Measurements from ENCODE around the gene TMCO4. TPM values are rescaled to one million over a fixed set of nuclear protein-coding genes. Genes with fewer than 3 reads are reported as not detected.
"Not testable (repeated sequence)": the region's sequence is repeated elsewhere in the genome, so short reads cannot be mapped to it uniquely, and the experiment has no call there.

Gene TMCO4
- total RNA-seq, 1 donor from 2014 or later, result 11.4 TPM

- no peak for DNase-seq (ENCODE audit: extremely low read depth, low read depth, low spot score)
Observed at GRCh38 chr1:19814244-19814661, 14.5 kb upstream of the TMCO4 start.

- no peak for DNase-seq (ENCODE audit: extremely low read depth, low read depth, low spot score)
Observed at GRCh38 chr1:19813643-19813960, 13.9 kb upstream of the TMCO4 start.

- no peak for DNase-seq (ENCODE audit: extremely low read depth, low read depth, low spot score)
Observed at GRCh38 chr1:19812875-19813642, 13.3 kb upstream of the TMCO4 start.

GRCh38 chr1:19811206-19811851, 11.6 kb upstream of the TMCO4 start:
- no peak for DNase-seq (ENCODE audit: extremely low read depth, low read depth, low spot score)

- no peak for DNase-seq (ENCODE audit: extremely low read depth, low read depth, low spot score)
Observed at GRCh38 chr1:19809044-19809750, 9.5 kb upstream of the TMCO4 start.

- no peak for DNase-seq (ENCODE audit: extremely low read depth, low read depth, low spot score)
Observed at GRCh38 chr1:19808351-19808750, 8.6 kb upstream of the TMCO4 start.

GRCh38 chr1:19804831-19805251, 5.1 kb upstream of the TMCO4 start:
- DNase-seq (ENCODE audit: extremely low read depth, low read depth, low spot score), result no peak

GRCh38 chr1:19802269-19802668, 2.6 kb upstream of the TMCO4 start:
- no peak for DNase-seq (ENCODE audit: extremely low read depth, low read depth, low spot score)

- no peak for DNase-seq (ENCODE audit: extremely low read depth, low read depth, low spot score)
Observed at GRCh38 chr1:19800076-19800804, 524 bp upstream of the TMCO4 start.

- DNase-seq (ENCODE audit: extremely low read depth, low read depth, low spot score), result no peak
Observed at GRCh38 chr1:19798486-19799229, 1.1 kb downstream of the TMCO4 start.

- no peak for DNase-seq (ENCODE audit: extremely low read depth, low read depth, low spot score)
Observed at GRCh38 chr1:19797827-19798226, 1.9 kb downstream of the TMCO4 start.

GRCh38 chr1:19794583-19794982, 5.1 kb downstream of the TMCO4 start:
- no peak for DNase-seq (ENCODE audit: extremely low read depth, low read depth, low spot score)

GRCh38 chr1:19793360-19794046, 6.2 kb downstream of the TMCO4 start:
- DNase-seq (ENCODE audit: extremely low read depth, low read depth, low spot score), result no peak

GRCh38 chr1:19792237-19793002, 7.3 kb downstream of the TMCO4 start:
- no peak for DNase-seq (ENCODE audit: extremely low read depth, low read depth, low spot score)

GRCh38 chr1:19790061-19790975, 9.4 kb downstream of the TMCO4 start:
- DNase-seq (ENCODE audit: extremely low read depth, low read depth, low spot score), result not testable (repeated sequence)

GRCh38 chr1:19786988-19787423, 12.7 kb downstream of the TMCO4 start:
- no peak for DNase-seq (ENCODE audit: extremely low read depth, low read depth, low spot score)

GRCh38 chr1:19785660-19786059, 14.1 kb downstream of the TMCO4 start:
- no peak for DNase-seq (ENCODE audit: extremely low read depth, low read depth, low spot score)

- DNase-seq (ENCODE audit: extremely low read depth, low read depth, low spot score), result no peak
Observed at GRCh38 chr1:19780267-19780877, 19.3 kb downstream of the TMCO4 start.
